GM18502 (cell line): ENCODE data around the gene CBX1.
"Not testable (repeated sequence)": the region's sequence is repeated elsewhere in the genome, so short reads cannot be mapped to it uniquely, and the experiment has no call there.

Source experiments
- ATAC-seq: cut with Tn5 transposase; IDR thresholded peaks from one replicate; pipeline ENCODE4 v1.9.1; 2021; ENCODE audit warnings: mild to moderate bottlenecking; ENCODE audit not compliant: unreplicated experiment, poor library complexity

CBX1 gene

GRCh38 chr17:48054238-48055185, 46.8 kb downstream of the CBX1 start:
- ATAC-seq = no peak

- ATAC-seq = no peak
Observed at GRCh38 chr17:48053758-48054237, 47.5 kb downstream of the CBX1 start.

- ATAC-seq = no peak
Observed at GRCh38 chr17:48052956-48053757, 48.1 kb downstream of the CBX1 start.

- no peak for ATAC-seq
Observed at GRCh38 chr17:48051706-48052486, 49.4 kb downstream of the CBX1 start.

GRCh38 chr17:48051283-48051682, 50.0 kb downstream of the CBX1 start:
- no peak for ATAC-seq

- peak; percentile 38 for ATAC-seq
Observed at GRCh38 chr17:48048384-48049126, 52.7 kb downstream of the CBX1 start.

GRCh38 chr17:48047741-48048383, 53.4 kb downstream of the CBX1 start, which contains the start of gene NFE2L1:
Gene NFE2L1, plus strand, starts transcription at chr17:48048359. Its CDS starts 2,760 bp downstream, at chr17:48051119.
- ATAC-seq = peak; percentile 89

GRCh38 chr17:48047113-48047740, 54.1 kb downstream of the CBX1 start:
- ATAC-seq = no peak

- ATAC-seq = no peak
Observed at GRCh38 chr17:48046296-48046695, 55.0 kb downstream of the CBX1 start.

- ATAC-seq = no peak
Observed at GRCh38 chr17:48045316-48046001, 55.8 kb downstream of the CBX1 start.

- ATAC-seq = no peak
Observed at GRCh38 chr17:48044851-48045250, 56.4 kb downstream of the CBX1 start.

GRCh38 chr17:48043176-48043575, 58.1 kb downstream of the CBX1 start:
- ATAC-seq = no peak

- no peak for ATAC-seq
Observed at GRCh38 chr17:48038687-48039086, 62.6 kb downstream of the CBX1 start.

- no peak for ATAC-seq
Observed at GRCh38 chr17:48037838-48038323, 63.4 kb downstream of the CBX1 start.

GRCh38 chr17:48037036-48037837, 64.0 kb downstream of the CBX1 start, which contains the start of gene COPZ2:
Gene COPZ2, minus strand, starts transcription at chr17:48037797. Its CDS starts 20 bp downstream, at chr17:48037777.
- ATAC-seq = no peak

- no peak for ATAC-seq
Observed at GRCh38 chr17:48036693-48037035, 64.6 kb downstream of the CBX1 start.

- ATAC-seq = not testable (repeated sequence)
Observed at GRCh38 chr17:48034734-48035133, 66.5 kb downstream of the CBX1 start.
